ENCODE measurements around the gene C2orf69. TPM values are rescaled to one million over a fixed set of nuclear protein-coding genes. Genes with fewer than 3 reads are reported as not detected.

C2orf69 gene
- total and polyA plus RNA-seq, 2 of the 13 experiments (the other 11 are each of a cell fraction or from before 2014, with no cell fraction given), result 4.8 to 19.3 TPM

DNA sequence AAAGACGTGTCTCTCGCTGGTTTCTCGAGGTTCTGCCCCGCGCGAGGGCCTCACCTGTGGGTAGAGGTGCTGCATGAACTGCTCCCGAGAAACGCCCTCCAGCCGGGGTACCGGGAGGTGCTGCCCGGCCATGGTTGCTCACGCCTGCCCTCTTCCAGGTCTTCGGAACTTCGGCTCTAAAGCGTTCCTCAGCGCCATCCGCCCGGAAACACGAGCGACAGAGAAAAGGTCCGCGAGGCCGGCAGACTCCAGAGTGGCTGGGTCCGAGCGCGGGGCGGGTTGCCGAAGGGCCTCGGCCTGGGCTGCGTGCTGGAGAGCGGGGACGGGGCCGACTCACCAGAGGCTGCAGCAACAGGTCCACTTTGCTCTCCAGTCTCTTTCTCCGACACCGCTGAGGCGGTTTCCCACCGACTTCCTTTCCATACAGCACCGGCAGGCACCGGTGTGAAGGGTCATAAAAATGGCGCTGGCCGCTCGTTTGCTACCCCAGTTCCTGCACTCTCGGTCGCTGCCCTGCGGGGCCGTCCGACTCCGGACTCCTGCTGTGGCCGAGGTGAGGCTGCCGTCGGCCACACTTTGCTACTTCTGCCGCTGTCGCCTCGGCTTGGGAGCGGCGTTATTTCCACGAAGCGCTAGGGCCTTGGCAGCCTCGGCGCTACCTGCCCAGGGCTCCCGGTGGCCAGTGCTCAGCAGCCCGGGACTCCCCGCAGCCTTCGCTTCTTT is 44.4 kb downstream of the C2orf69 start, which contains the start of the genes MAIP1 and TYW5:
TSS of gene MAIP1 (plus strand) at position 244 of the 723 bp plus-strand sequence. CDS start at position 461, 217 bp downstream.
TSS of gene TYW5 (minus strand) at position 153 of the 723 bp plus-strand sequence. CDS start at position 132, 21 bp downstream.
- H3K9ac ChIP-seq (ENCODE audit: insufficient read depth, low read depth, low read length), result peak within 1 kb of the TSS; percentile 97
- peaks cover 9% of the 10 kb centered on the region for H4K20me1 ChIP-seq (ENCODE audit: insufficient read depth, low read length)
- ATAC-seq (peak; percentile 93), DNase-seq (ENCODE audit: low spot score) (peak; percentile 81), FAIRE-seq (peak; percentile 63)
- H3K36me3 ChIP-seq (replicated peaks in 1 of 2; ENCODE audit: control insufficient read depth in 1 of 2, insufficient read depth in 2 of 2, low read length in 2 of 2), result peaks cover 3 to 35% of the 10 kb centered on the region in 2 experiments
- H3K27me3 ChIP-seq (ENCODE audit: control insufficient read depth in 1 of 2, insufficient read depth in 2 of 2, low read length in 2 of 2), result no peaks in the 10 kb centered on the region; a peak in 1 of 5 replicates
- peaks cover 50% of the 10 kb centered on the region for H3K4me1 ChIP-seq (ENCODE audit: insufficient read depth, low read length)
- peak within 1 kb of the TSS; percentile 86 to 96 (median 94) for H3K4me3 ChIP-seq (replicated peaks in 1 of 3; ENCODE audit: insufficient read depth in 1 of 3, low read depth in 2 of 3, low read length in 3 of 3)
- no TSS peak for BruUV-seq (replicated peaks)
- intact Hi-C loops (cut with micrococcal nuclease; ENCODE audit: unreplicated experiment), result loop anchor here (2.0 kb wide), 1 partner anchor 45 kb away; the partner anchor contains the start of gene C2orf69
- CTCF ChIA-PET (ENCODE audit: low intra/inter-chr PET ratio, low total read pairs), result no interaction called here
- 2% methylated on average over 32 of the region's 64 CpGs for WGBS (ENCODE audit: low lambda C conversion rate)
- H3K27ac ChIP-seq (ENCODE audit: extremely low read length, insufficient read depth, low read length), result peak within 1 kb of the TSS; percentile 91
- peak within 1 kb of the TSS; percentile 90 for H3K4me2 ChIP-seq (ENCODE audit: low read depth, low read length)
- in situ Hi-C loops (cut with HindIII; ENCODE audit: extremely low pct_ligation_motif_present, low pct_unique_long_range_greater_than_20kb), result loop anchor here (25.0 kb wide), 1 partner anchor 857 kb away; the partner anchor contains the start of gene BZW1
- POLR2A ChIA-PET, result interaction anchor here (1.9 kb wide), 1 partner anchor 11 kb away, joined by 15 read pairs; no protein-coding TSS in a partner anchor
- peak within 1 kb of the TSS; percentile 55 for H2AFZ ChIP-seq (ENCODE audit: low read length)
- H3K9me3 ChIP-seq (ENCODE audit: low read length), result no peaks in the 10 kb centered on the region
- H3K79me2 ChIP-seq (ENCODE audit: insufficient read depth, low read length), result peaks cover 73% of the 10 kb centered on the region
- TF ChIP-seq, protein P1, sequence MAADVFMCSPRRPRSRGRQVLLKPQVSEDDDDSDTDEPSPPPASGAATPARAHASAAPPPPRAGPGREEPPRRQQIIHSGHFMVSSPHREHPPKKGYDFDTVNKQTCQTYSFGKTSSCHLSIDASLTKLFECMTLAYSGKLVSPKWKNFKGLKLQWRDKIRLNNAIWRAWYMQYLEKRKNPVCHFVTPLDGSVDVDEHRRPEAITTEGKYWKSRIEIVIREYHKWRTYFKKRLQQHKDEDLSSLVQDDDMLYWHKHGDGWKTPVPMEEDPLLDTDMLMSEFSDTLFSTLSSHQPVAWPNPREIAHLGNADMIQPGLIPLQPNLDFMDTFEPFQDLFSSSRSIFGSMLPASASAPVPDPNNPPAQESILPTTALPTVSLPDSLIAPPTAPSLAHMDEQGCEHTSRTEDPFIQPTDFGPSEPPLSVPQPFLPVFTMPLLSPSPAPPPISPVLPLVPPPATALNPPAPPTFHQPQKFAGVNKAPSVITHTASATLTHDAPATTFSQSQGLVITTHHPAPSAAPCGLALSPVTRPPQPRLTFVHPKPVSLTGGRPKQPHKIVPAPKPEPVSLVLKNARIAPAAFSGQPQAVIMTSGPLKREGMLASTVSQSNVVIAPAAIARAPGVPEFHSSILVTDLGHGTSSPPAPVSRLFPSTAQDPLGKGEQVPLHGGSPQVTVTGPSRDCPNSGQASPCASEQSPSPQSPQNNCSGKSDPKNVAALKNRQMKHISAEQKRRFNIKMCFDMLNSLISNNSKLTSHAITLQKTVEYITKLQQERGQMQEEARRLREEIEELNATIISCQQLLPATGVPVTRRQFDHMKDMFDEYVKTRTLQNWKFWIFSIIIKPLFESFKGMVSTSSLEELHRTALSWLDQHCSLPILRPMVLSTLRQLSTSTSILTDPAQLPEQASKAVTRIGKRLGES (CRISPR knock-in tag; IDR thresholded peaks at IDR 0.05; ENCODE audit: borderline replicate concordance), result no peak; the same call in 1 of the 2 replicates
- TF ChIP-seq SRY (CRISPR knock-in tag; IDR thresholded peaks at IDR 0.05) (peak; percentile 92), ASH2L (IDR thresholded peaks at IDR 0.05; ENCODE audit: insufficient read length, low read depth, low read length) (peak; percentile 100), ZNF253 (CRISPR knock-in tag; IDR thresholded peaks at IDR 0.05; ENCODE audit: borderline replicate concordance) (peak; percentile 71), ZNF18 (CRISPR knock-in tag; IDR thresholded peaks at IDR 0.05; ENCODE audit: insufficient replicate concordance) (peak; percentile 84), ATF5 (CRISPR knock-in tag; IDR thresholded peaks at IDR 0.05; ENCODE audit: low read depth) (no peak; the same call in 1 of the 2 replicates), NFE2L1 (CRISPR knock-in tag; IDR thresholded peaks at IDR 0.05; ENCODE audit: borderline replicate concordance) (no peak), ZNF512B (CRISPR knock-in tag; IDR thresholded peaks at IDR 0.05; ENCODE audit: borderline replicate concordance) (no peak)

Data from HepG2 (cell line).